T-helper 2 cell treated with Interferon-gamma antibody and Interleukin-4, amounts not matched to agents 100 ng/mL and 5 ng/mL, for 36 hours (primary cell): ENCODE data around the gene MCM9. TPM values are rescaled to one million over a fixed set of nuclear protein-coding genes. Genes with fewer than 3 reads are reported as not detected.

Experiments
- intact Hi-C: fragments of 100-400 bp; cut with micrococcal nuclease; formaldehyde crosslinking; loops from one replicate; pipeline ENCODE4 v1.15.1; 2023
- total RNA-seq: library from RNA; stranded (reverse); gene quantifications from 2 replicates; pipeline ENCODE4 v1.2.3, GENCODE V29; 2022

MCM9 gene
- total RNA-seq, 1 donor from 2014 or later, result 18.3 TPM

- intact Hi-C loops, result loop anchor here (5.0 to 10.0 kb wide), 2 partner anchors 268 to 524 kb away; partner anchors contain the start of gene FAM184A
Measured at GRCh38 chr6:118808793-118809638, 125.9 kb downstream of the MCM9 start.

GRCh38 chr6:118804091-118804490 is 130.9 kb downstream of the MCM9 start:
- intact Hi-C loops, result loop anchor here (5.0 to 10.0 kb wide), 3 partner anchors 308 to 827 kb away; no protein-coding TSS in a partner anchor

GRCh38 chr6:118801257-118801656 is 133.7 kb downstream of the MCM9 start:
- intact Hi-C loops, result loop anchor here (2.0 to 10.0 kb wide), 4 partner anchors 150 to 824 kb away; partner anchors contain the start of gene CEP85L

- intact Hi-C loops, result loop anchor here (1.0 to 10.0 kb wide), 9 partner anchors 10 to 823 kb away; partner anchors contain the start of genes ASF1A and CEP85L
Measured at GRCh38 chr6:118800394-118801071, 134.4 kb downstream of the MCM9 start.

GRCh38 chr6:118799826-118800225 is 135.1 kb downstream of the MCM9 start:
- intact Hi-C loops, result loop anchor here (1.0 to 10.0 kb wide), 9 partner anchors 10 to 823 kb away; partner anchors contain the start of genes ASF1A and CEP85L

GRCh38 chr6:118796548-118796947 is 138.4 kb downstream of the MCM9 start:
- intact Hi-C loops, result loop anchor here (1.0 kb wide), 2 partner anchors 86 to 145 kb away; partner anchors contain the start of gene CEP85L

- intact Hi-C loops, result no loop called here
Measured at GRCh38 chr6:118791499-118791898, 143.5 kb downstream of the MCM9 start.

- intact Hi-C loops, result no loop called here
Measured at GRCh38 chr6:118789954-118790353, 145.0 kb downstream of the MCM9 start.

- intact Hi-C loops, result no loop called here
Measured at GRCh38 chr6:118789419-118789818, 145.5 kb downstream of the MCM9 start.

GRCh38 chr6:118788702-118789101 is 146.3 kb downstream of the MCM9 start:
- intact Hi-C loops, result no loop called here

GRCh38 chr6:118787724-118788423 is 147.1 kb downstream of the MCM9 start:
- intact Hi-C loops, result no loop called here

GRCh38 chr6:118786596-118787453 is 148.1 kb downstream of the MCM9 start:
- intact Hi-C loops, result no loop called here

- intact Hi-C loops, result no loop called here
Measured at GRCh38 chr6:118785601-118786000, 149.4 kb downstream of the MCM9 start.

- intact Hi-C loops, result no loop called here
Measured at GRCh38 chr6:118784641-118785164, 150.3 kb downstream of the MCM9 start.

GRCh38 chr6:118783931-118784550 is 150.9 kb downstream of the MCM9 start:
- intact Hi-C loops, result no loop called here

GRCh38 chr6:118782651-118783050 is 152.3 kb downstream of the MCM9 start:
- intact Hi-C loops, result no loop called here

GRCh38 chr6:118781897-118782296 is 153.1 kb downstream of the MCM9 start:
- intact Hi-C loops, result no loop called here

GRCh38 chr6:118780668-118781067 is 154.3 kb downstream of the MCM9 start:
- intact Hi-C loops, result no loop called here
